ENCODE data around the gene OR8B2. TPM values are rescaled to one million over a fixed set of nuclear protein-coding genes. Genes with fewer than 3 reads are reported as not detected.

The OR8B2 gene
- total and polyA plus RNA-seq, 7 donors = not detected

GRCh38 chr11:124339396-124340141, 44.7 kb downstream of the OR8B2 start:
- no peak for ATAC-seq
- no peaks in the 10 kb centered on the region for H3K9me3 ChIP-seq
- 82 to 84% (median 83%) methylated on average over 6 of the region's 6 CpGs for WGBS, 3 donors

More at GRCh38 chr11:124339396-124340141, 44.7 kb downstream of the OR8B2 start:
- Histone ChIP-seq H3K27me3 (ENCODE audit: insufficient read depth in 3 of 3, low read length in 2 of 3) (no peaks in the 10 kb centered on the region), H3K4me1 (no peaks in the 10 kb centered on the region), H3K27ac (no peak overlapping the region), H3K4me3 (no peak overlapping the region), H3K36me3 (ENCODE audit: insufficient read depth in 1 of 2, low read depth in 1 of 2) (no peaks in the 10 kb centered on the region)
- DNase-seq = no peak
- no peak for TF ChIP-seq CTCF (IDR thresholded peaks at IDR 0.05)
- intact Hi-C loops (cut with DNase I) = no loop called here

Other genes with a start within 250 kb of the OR8B2 start
- not detected for gene OR10D3, start 201.2 kb downstream of the OR8B2 start, total RNA-seq
- not detected for gene OR10D3, start 201.2 kb downstream of the OR8B2 start, polyA plus RNA-seq
- gene OR8G1, start 143.4 kb downstream of the OR8B2 start, total RNA-seq = not detected
- gene OR8G1, start 143.4 kb downstream of the OR8B2 start, polyA plus RNA-seq = not detected
- gene OR8G5, start 128.1 kb downstream of the OR8B2 start, total RNA-seq = not detected
- gene OR8G5, start 128.1 kb downstream of the OR8B2 start, polyA plus RNA-seq = not detected
- not detected for gene OR8D1, start 70.5 kb downstream of the OR8B2 start, total RNA-seq
- gene OR8D1, start 70.5 kb downstream of the OR8B2 start, polyA plus RNA-seq = not detected
- not detected for gene OR8D2, start 64.3 kb downstream of the OR8B2 start, total RNA-seq
- gene OR8D2, start 64.3 kb downstream of the OR8B2 start, polyA plus RNA-seq = not detected
- gene OR8B3, start 14.5 kb upstream of the OR8B2 start, total RNA-seq = not detected
- not detected for gene OR8B3, start 14.5 kb upstream of the OR8B2 start, polyA plus RNA-seq
- not detected for gene OR8B4, start 40.4 kb upstream of the OR8B2 start, total RNA-seq
- gene OR8B4, start 40.4 kb upstream of the OR8B2 start, polyA plus RNA-seq = not detected
- gene OR8B8, start 61.2 kb upstream of the OR8B2 start, total RNA-seq = not detected
- gene OR8B8, start 61.2 kb upstream of the OR8B2 start, polyA plus RNA-seq = not detected
- gene OR8B12, start 159.2 kb upstream of the OR8B2 start, total RNA-seq = not detected
- gene OR8B12, start 159.2 kb upstream of the OR8B2 start, polyA plus RNA-seq = not detected
- gene OR8A1, start 185.5 kb upstream of the OR8B2 start, total RNA-seq = not detected
- not detected for gene OR8A1, start 185.5 kb upstream of the OR8B2 start, polyA plus RNA-seq
- gene PANX3, start 226.9 kb upstream of the OR8B2 start, total RNA-seq = not detected
- gene PANX3, start 226.9 kb upstream of the OR8B2 start, polyA plus RNA-seq = not detected
- gene TBRG1, start 238.4 kb upstream of the OR8B2 start, total RNA-seq = 10 to 100 TPM; 24.2 to 32.3 (median 27.4) TPM
- gene TBRG1, start 238.4 kb upstream of the OR8B2 start, polyA plus RNA-seq = 10 to 100 TPM; 29.4 to 99.3 (median 45.7) TPM